Measurements from ENCODE around the gene SPR. TPM values are rescaled to one million over a fixed set of nuclear protein-coding genes. Genes with fewer than 3 reads are reported as not detected.

Gene SPR
- polyA plus RNA-seq, 3 donors from 2014 or later, result 1.2 to 2.2 (median 1.4) TPM

DNA sequence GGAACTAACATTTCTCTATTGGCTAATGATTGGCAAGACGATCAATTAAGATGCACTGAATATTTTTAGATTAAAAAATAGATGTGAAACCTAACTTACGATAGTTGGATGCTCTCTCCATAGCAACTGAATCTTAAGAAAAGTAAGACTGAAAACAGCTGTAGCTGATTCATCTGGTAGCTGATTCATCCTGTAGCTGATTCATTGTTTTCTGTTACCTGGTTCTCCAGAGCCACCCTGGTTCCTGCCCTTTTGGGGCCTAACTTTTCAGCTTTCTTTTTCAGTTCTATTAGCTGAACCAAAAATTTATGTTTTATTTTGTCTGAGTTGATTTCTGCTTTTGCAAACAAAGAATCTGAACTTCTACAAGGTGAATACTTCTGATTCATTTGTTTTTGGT, 22.7 kb upstream of the SPR start:
- H3K9me3 Mint-ChIP-seq, result no peaks in the 10 kb centered on the region
- H3K4me3 Mint-ChIP-seq, result no peak overlapping the region
- peaks cover 7 to 9% of the 10 kb centered on the region in 2 donors for H3K4me1 Mint-ChIP-seq
- H3K27me3 Mint-ChIP-seq (ENCODE audit: low read depth in 3 of 3), result peaks cover 8 to 20% (median 20%) of the 10 kb centered on the region in 3 donors
- no peaks in the 10 kb centered on the region for H3K36me3 Mint-ChIP-seq
- H3K27ac Mint-ChIP-seq, result no peak overlapping the region
- DNase-seq, result no peak

DNA sequence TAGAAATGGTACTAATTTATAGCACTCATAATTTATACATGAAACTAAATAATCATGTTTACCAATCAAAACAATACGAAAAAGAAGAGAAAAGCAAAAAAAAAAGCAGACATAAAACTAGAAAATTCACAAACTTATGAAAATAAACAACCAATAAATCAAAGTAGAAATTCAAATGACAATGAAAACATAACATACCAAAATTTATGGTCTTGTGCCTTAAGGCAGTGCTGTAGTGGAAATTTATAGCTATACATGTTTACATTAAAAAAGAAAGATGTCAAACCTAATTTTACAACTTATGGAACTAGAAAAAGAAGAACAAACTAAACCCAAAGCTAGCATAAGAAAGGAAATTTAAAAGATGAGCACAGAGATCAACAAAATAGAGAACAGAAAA, 16.1 kb upstream of the SPR start:
- H3K27ac Mint-ChIP-seq, result no peak overlapping the region
- peaks cover 0 to 19% (median 3%) of the 10 kb centered on the region in 3 donors for H3K27me3 Mint-ChIP-seq (ENCODE audit: low read depth in 3 of 3)
- DNase-seq, result no peak
- H3K4me3 Mint-ChIP-seq, result no peak overlapping the region
- H3K9me3 Mint-ChIP-seq, result peaks cover 0 to 6% (median 0%) of the 10 kb centered on the region in 6 donors
- no peaks in the 10 kb centered on the region for H3K4me1 Mint-ChIP-seq
- H3K36me3 Mint-ChIP-seq, result no peaks in the 10 kb centered on the region

DNA sequence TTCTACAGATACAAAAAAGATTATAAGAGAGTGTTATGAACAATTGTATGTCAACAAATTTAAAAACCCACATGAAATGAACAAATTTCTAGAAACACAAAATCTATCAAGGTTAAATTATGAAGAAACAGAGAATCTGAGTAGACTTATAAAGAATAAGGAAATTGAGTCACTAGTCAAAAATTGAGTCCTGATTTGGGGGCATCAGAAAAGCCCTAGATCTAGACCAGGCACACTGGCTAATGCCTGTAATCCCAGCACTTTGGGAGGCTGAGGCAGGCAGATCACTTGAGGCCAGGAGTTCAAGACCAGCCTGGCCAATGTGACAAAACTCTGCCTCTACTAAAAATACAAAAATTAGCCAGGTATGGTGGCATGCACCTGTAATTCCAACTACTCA, 15.3 kb upstream of the SPR start:
- no peaks in the 10 kb centered on the region for H3K36me3 Mint-ChIP-seq
- H3K4me1 Mint-ChIP-seq, result no peaks in the 10 kb centered on the region
- no peak for DNase-seq
- H3K27me3 Mint-ChIP-seq (ENCODE audit: low read depth in 3 of 3), result peaks cover 0 to 15% (median 4%) of the 10 kb centered on the region in 3 donors
- peaks cover 0 to 6% (median 0%) of the 10 kb centered on the region in 6 donors for H3K9me3 Mint-ChIP-seq
- H3K4me3 Mint-ChIP-seq, result no peak overlapping the region
- H3K27ac Mint-ChIP-seq, result no peak overlapping the region

- H3K9me3 Mint-ChIP-seq, result no peaks in the 10 kb centered on the region
- no peak overlapping the region for H3K27ac Mint-ChIP-seq
- H3K4me1 Mint-ChIP-seq, result peaks cover 7 to 9% of the 10 kb centered on the region in 2 donors
- H3K27me3 Mint-ChIP-seq (ENCODE audit: low read depth in 3 of 3), result peaks cover 14 to 26% (median 16%) of the 10 kb centered on the region in 3 donors
- no peaks in the 10 kb centered on the region for H3K36me3 Mint-ChIP-seq
- no peak overlapping the region for H3K4me3 Mint-ChIP-seq
- DNase-seq, result no peak
Measured at GRCh38 chr2:72883356-72883962, 3.7 kb upstream of the SPR start.

GRCh38 chr2:72886505-72887031, 640 bp upstream of the SPR start:
- Mint-ChIP-seq H3K4me1 (peaks cover 7 to 9% of the 10 kb centered on the region in 2 donors), H3K27me3 (ENCODE audit: low read depth in 3 of 3) (peaks cover 13 to 33% (median 17%) of the 10 kb centered on the region in 3 donors), H3K4me3 (peak overlapping the region; percentile 68 to 88 (median 79)), H3K27ac (peak overlapping the region in 1 of 6 donors; percentile 25), H3K36me3 (no peaks in the 10 kb centered on the region), H3K9me3 (no peaks in the 10 kb centered on the region)
- DNase-seq, result no peak

DNA sequence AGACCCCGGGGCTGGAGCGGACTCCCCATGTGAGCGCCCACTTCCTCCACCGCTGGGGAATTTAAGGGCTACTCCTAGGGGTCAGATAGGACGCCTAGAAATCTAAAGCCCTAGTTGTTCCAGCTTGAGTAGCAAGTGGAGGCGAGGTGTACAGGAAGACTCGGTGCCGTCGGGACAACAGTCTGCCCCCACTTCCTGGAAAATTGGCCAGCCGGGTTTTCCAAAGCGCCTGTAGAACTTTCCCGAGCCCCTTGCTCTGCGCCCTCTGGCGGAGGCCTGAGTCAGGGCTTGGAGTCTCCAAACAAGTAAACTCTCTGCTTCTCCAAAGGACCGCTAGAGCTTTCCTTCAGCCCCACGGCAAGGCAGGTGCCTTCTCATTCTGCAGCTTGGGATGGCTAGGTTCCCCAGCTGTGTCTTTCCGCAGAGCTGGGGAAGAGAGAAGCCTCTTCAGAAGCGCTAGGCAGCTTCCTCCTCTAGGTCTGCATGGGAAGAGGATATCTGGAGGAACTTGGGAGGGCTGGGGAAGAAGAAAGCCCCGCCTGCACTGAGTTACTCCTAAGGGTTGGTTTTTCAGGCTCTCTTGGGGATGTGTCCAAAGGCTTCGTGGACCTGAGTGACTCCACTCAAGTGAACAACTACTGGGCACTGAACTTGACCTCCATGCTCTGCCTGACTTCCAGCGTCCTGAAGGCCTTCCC, 681 bp downstream of the SPR start:
- Mint-ChIP-seq H3K36me3 (no peaks in the 10 kb centered on the region), H3K9me3 (no peaks in the 10 kb centered on the region), H3K4me3 (peak overlapping the region; percentile 75 to 85 (median 80)), H3K27me3 (ENCODE audit: low read depth in 3 of 3) (peaks cover 10 to 28% (median 13%) of the 10 kb centered on the region in 3 donors), H3K4me1 (peaks cover 7 to 9% of the 10 kb centered on the region in 2 donors), H3K27ac (no peak overlapping the region)
- DNase-seq, result peak; percentile 15 to 30 (median 29)

DNA sequence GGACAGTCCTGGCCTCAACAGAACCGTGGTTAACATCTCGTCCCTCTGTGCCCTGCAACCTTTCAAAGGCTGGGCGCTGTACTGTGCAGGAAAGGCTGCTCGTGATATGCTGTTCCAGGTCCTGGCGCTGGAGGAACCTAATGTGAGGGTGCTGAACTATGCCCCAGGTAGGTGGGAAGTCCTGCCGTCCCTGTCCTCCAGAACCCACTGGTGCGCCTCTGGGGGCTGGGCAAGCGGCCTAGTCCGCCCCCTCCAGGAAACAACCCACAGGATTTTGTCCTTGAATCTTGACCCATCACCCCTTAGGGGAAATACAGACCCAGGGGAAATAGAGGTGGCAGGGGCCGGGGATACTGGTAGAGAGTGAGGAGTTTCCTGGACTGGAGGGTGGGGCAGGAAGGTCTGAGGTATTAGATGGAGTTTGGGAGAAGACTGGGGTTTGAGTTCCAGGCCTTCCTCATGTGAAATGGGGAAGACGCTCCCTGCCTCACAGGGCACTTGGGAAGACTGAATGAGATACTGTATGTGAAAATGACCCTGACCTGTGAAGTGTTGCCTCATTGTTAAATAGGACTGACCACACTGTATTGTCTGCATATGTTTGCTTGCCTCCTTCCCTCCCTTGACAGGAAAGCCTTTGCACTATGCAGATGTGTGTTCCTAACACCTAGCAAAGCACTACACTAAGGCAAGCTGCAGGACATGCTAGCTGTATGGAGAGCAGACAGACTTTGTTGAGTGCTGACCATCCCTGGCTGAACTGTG, 1.4 kb downstream of the SPR start:
- no peaks in the 10 kb centered on the region for H3K9me3 Mint-ChIP-seq
- no peak for DNase-seq
- H3K4me3 Mint-ChIP-seq, result peak overlapping the region; percentile 51 to 83 (median 76)
- H3K4me1 Mint-ChIP-seq, result peaks cover 7 to 9% of the 10 kb centered on the region in 2 donors
- peaks cover 10 to 24% (median 11%) of the 10 kb centered on the region in 3 donors for H3K27me3 Mint-ChIP-seq (ENCODE audit: low read depth in 3 of 3)
- no peak overlapping the region for H3K27ac Mint-ChIP-seq
- no peaks in the 10 kb centered on the region for H3K36me3 Mint-ChIP-seq

DNA sequence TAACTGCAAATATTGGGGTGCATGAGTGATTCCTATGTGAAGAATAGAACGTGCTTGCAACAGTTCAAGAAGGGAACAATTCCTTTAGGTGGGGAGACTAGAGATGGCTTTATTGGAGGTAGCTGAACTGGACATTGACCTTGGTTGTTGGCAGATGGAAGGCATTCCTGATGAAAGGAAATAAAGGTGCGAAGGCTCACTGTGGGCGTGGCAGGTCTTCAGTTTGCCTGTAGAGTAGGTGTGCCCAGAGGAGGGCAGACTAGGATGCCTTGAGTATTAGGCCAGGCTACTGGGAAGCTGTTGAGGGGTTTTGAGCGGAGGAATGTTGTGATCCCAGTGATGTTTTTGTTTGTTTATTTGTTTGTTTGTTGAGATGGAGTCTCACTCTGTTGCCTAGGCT, 2.8 kb downstream of the SPR start:
- peaks cover 7 to 9% of the 10 kb centered on the region in 2 donors for H3K4me1 Mint-ChIP-seq
- no peaks in the 10 kb centered on the region for H3K9me3 Mint-ChIP-seq
- H3K27me3 Mint-ChIP-seq (ENCODE audit: low read depth in 3 of 3), result peaks cover 10 to 17% (median 11%) of the 10 kb centered on the region in 3 donors
- H3K36me3 Mint-ChIP-seq, result no peaks in the 10 kb centered on the region
- no peak for DNase-seq
- H3K4me3 Mint-ChIP-seq, result no peak overlapping the region
- no peak overlapping the region for H3K27ac Mint-ChIP-seq

GRCh38 chr2:72891091-72891818, 4.0 kb downstream of the SPR start:
- DNase-seq, result no peak
- H3K36me3 Mint-ChIP-seq, result no peaks in the 10 kb centered on the region
- H3K4me3 Mint-ChIP-seq, result no peak overlapping the region
- peaks cover 6 to 19% (median 8%) of the 10 kb centered on the region in 3 donors for H3K27me3 Mint-ChIP-seq (ENCODE audit: low read depth in 3 of 3)
- H3K4me1 Mint-ChIP-seq, result peaks cover 7 to 9% of the 10 kb centered on the region in 2 donors
- no peak overlapping the region for H3K27ac Mint-ChIP-seq
- no peaks in the 10 kb centered on the region for H3K9me3 Mint-ChIP-seq

- peaks cover 3 to 17% (median 5%) of the 10 kb centered on the region in 3 donors for H3K27me3 Mint-ChIP-seq (ENCODE audit: low read depth in 3 of 3)
- H3K36me3 Mint-ChIP-seq, result no peaks in the 10 kb centered on the region
- DNase-seq, result peak; percentile 34 to 59 (median 50)
- H3K4me3 Mint-ChIP-seq, result no peak overlapping the region
- no peak overlapping the region for H3K27ac Mint-ChIP-seq
- H3K9me3 Mint-ChIP-seq, result no peaks in the 10 kb centered on the region
- H3K4me1 Mint-ChIP-seq, result peaks cover 0 to 4% of the 10 kb centered on the region in 2 donors
Measured at GRCh38 chr2:72892506-72893173, 5.4 kb downstream of the SPR start.

DNA sequence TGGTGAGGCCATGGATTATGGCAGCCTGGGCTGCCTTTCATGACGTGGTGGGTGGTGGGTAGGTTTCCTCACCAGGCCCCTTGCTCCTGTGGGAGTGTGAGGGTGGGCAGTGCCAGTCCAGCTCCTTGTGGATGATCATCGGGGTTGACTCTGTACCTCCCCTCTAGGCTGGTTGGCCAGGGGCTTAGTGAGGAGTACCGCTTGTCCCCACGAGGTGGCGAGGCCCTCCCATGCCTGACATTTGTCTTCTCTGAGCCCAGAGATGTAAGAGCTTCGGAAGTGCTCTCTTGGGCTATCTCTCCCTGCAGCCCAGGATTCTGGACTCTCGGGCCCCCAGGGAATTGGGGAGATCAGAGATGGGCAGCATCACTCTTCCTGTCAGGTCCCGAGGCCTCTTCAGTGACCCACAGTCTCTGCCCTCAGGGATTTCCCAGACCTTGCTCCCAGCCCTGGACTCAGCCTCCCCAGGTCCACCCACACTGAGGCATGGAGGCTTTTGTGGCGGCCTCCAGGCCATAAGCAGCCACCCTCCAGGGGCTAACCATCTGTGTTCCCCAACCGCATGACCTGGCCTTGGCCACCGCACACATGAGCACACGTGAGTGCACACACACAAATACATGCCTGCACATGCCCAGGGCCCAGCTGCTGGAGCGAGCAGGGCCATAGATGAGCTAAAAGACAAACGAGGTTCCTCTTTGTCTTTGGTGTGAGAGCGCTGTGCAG, 6.5 kb downstream of the SPR start:
- no peak overlapping the region for H3K27ac Mint-ChIP-seq
- peak in 2 of 3 donors; percentile 8 to 28 for DNase-seq
- H3K36me3 Mint-ChIP-seq, result no peaks in the 10 kb centered on the region

DNA sequence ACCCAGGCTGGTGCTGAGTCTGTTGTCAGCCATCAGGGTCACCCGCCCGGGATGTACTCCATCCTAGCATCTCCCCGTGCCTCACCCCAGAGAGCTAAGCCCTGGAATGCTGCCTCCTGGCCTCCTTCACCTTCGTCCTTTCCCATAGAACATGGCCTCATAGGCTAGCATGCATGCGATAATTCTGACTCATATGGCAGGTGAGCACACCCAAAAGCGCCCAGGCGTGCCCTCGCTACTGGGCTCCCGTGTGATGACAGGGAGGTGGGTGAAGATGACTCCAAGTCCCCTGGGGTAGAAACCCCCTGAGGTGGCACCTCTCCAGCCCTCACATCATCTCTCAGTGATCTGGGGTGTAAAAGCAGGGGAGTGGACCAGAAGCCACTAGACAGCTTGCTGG, 7.3 kb downstream of the SPR start:
- H3K9me3 Mint-ChIP-seq, result no peaks in the 10 kb centered on the region
- no peak overlapping the region for H3K27ac Mint-ChIP-seq
- DNase-seq, result no peak
- no peak overlapping the region for H3K4me3 Mint-ChIP-seq
- no peaks in the 10 kb centered on the region for H3K36me3 Mint-ChIP-seq
- peaks cover 5 to 17% (median 11%) of the 10 kb centered on the region in 3 donors for H3K27me3 Mint-ChIP-seq (ENCODE audit: low read depth in 3 of 3)
- no peaks in the 10 kb centered on the region for H3K4me1 Mint-ChIP-seq

More for the DNA sequence above, 6.5 kb downstream of the SPR start:
- Mint-ChIP-seq H3K27me3 (ENCODE audit: low read depth in 3 of 3) (peaks cover 5 to 17% (median 5%) of the 10 kb centered on the region in 3 donors), H3K9me3 (no peaks in the 10 kb centered on the region), H3K4me3 (no peak overlapping the region), H3K4me1 (no peaks in the 10 kb centered on the region)

Measured in immature natural killer cell (primary cell).